Measurements from ENCODE around the gene UPF1.
A peak's percentile ranks its signal among the peaks of the same experiment; 100 is the strongest.

The UPF1 gene

GRCh38 chr19:18832306-18833140 is 764 bp downstream of the UPF1 start:
- peak; percentile 46 for DNase-seq
- Mint-ChIP-seq H3K27ac (peak overlapping the region; percentile 96), H3K27me3 (ENCODE audit: low read depth, poor library complexity) (peaks cover 36% of the 10 kb centered on the region), H3K4me1 (peaks cover 43% of the 10 kb centered on the region), H3K4me3 (peak overlapping the region; percentile 98), H3K9me3 (peaks cover 4% of the 10 kb centered on the region), H3K36me3 (ENCODE audit: low read depth) (peaks cover 30% of the 10 kb centered on the region)
- no peak for TF ChIP-seq CTCF (IDR thresholded peaks at IDR 0.05)

GRCh38 chr19:18833141-18833476 is 1.4 kb downstream of the UPF1 start:
- DNase-seq: no peak
- Mint-ChIP-seq H3K27me3 (ENCODE audit: low read depth, poor library complexity) (peaks cover 30% of the 10 kb centered on the region), H3K9me3 (no peaks in the 10 kb centered on the region), H3K4me1 (peaks cover 49% of the 10 kb centered on the region), H3K27ac (no peak overlapping the region), H3K4me3 (peak overlapping the region; percentile 98), H3K36me3 (ENCODE audit: low read depth) (peaks cover 35% of the 10 kb centered on the region)
- no peak for TF ChIP-seq CTCF (IDR thresholded peaks at IDR 0.05)

- Mint-ChIP-seq H3K27ac (peak overlapping the region; percentile 76), H3K4me3 (peak overlapping the region; percentile 98), H3K9me3 (no peaks in the 10 kb centered on the region), H3K4me1 (peaks cover 55% of the 10 kb centered on the region), H3K27me3 (ENCODE audit: low read depth, poor library complexity) (peaks cover 20% of the 10 kb centered on the region), H3K36me3 (ENCODE audit: low read depth) (peaks cover 40% of the 10 kb centered on the region)
- DNase-seq: no peak
- no peak for TF ChIP-seq CTCF (IDR thresholded peaks at IDR 0.05)
These were observed 2.3 kb downstream of the UPF1 start for GRCh38 chr19:18833849-18834643.

GRCh38 chr19:18834644-18834984 is 2.9 kb downstream of the UPF1 start:
- Mint-ChIP-seq H3K4me3 (peak overlapping the region; percentile 98), H3K27ac (no peak overlapping the region), H3K9me3 (no peaks in the 10 kb centered on the region), H3K27me3 (ENCODE audit: low read depth, poor library complexity) (peaks cover 18% of the 10 kb centered on the region), H3K4me1 (peaks cover 60% of the 10 kb centered on the region), H3K36me3 (ENCODE audit: low read depth) (peaks cover 40% of the 10 kb centered on the region)
- no peak for TF ChIP-seq CTCF (IDR thresholded peaks at IDR 0.05)
- DNase-seq: no peak

GRCh38 chr19:18839465-18840287 is 7.9 kb downstream of the UPF1 start:
- H3K36me3 Mint-ChIP-seq (ENCODE audit: low read depth): peaks cover 36% of the 10 kb centered on the region
- no peaks in the 10 kb centered on the region for H3K9me3 Mint-ChIP-seq
- no peak overlapping the region for H3K4me3 Mint-ChIP-seq
- peaks cover 72% of the 10 kb centered on the region for H3K4me1 Mint-ChIP-seq
- peak overlapping the region; percentile 68 for H3K27ac Mint-ChIP-seq
- no peak for TF ChIP-seq CTCF (IDR thresholded peaks at IDR 0.05)
- DNase-seq: no peak
- H3K27me3 Mint-ChIP-seq (ENCODE audit: low read depth, poor library complexity): peaks cover 3% of the 10 kb centered on the region

Measured in nephron progenitor cell (in vitro differentiated cells).